ENCODE data around the gene BARX2.

Gene BARX2

DNA sequence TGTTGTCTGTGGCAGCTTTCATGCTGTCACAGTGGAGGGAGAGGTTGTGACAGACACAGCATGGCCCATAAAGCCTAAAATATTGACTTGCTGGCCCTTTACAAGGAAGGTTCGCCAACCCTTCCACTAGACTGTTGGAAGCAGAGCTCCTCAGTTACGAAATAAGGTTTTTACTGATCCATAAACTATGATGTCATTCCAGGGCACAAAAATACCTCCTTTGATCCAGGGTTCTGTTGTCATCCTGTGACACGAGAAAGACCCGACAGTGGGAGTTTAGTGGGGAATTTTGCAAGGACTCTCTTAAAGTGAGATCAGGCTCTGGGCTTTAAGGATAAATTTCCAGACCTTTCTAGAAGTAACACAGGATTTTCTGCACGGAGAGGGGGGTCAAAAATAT lies 15.7 kb downstream of the BARX2 start:
- Histone ChIP-seq H3K4me3 (ENCODE audit: insufficient read depth, low read length, poor library complexity, severe bottlenecking) (no peak overlapping the region), H3K27ac (ENCODE audit: low read depth, low read length) (no peak overlapping the region), H3K79me2 (ENCODE audit: insufficient read depth, low read length) (no peaks in the 10 kb centered on the region), H3K9me2 (replicated peaks; ENCODE audit: insufficient read depth, low read length) (no peaks in the 10 kb centered on the region), H2AFZ (ENCODE audit: low read depth, low read length, severe bottlenecking) (no peak overlapping the region), H3K36me3 (ENCODE audit: low read length) (no peaks in the 10 kb centered on the region), H3F3A (ENCODE audit: insufficient read depth) (no peaks in the 10 kb centered on the region), H3K4me2 (ENCODE audit: low read depth, low read length, poor library complexity, severe bottlenecking) (no peak overlapping the region), H3K9ac (ENCODE audit: low read length) (no peak overlapping the region), H3K27me3 (ENCODE audit: low read length) (no peaks in the 10 kb centered on the region), H4K20me1 (ENCODE audit: low read depth, low read length) (no peaks in the 10 kb centered on the region), H3K9me3 (ENCODE audit: insufficient read depth, low read length) (no peaks in the 10 kb centered on the region)
- no peak for TF ChIP-seq EZH2phosphoT487 (conservative IDR thresholded peaks at IDR 0.05; ENCODE audit: low read length)
- TF ChIP-seq, protein P1, sequence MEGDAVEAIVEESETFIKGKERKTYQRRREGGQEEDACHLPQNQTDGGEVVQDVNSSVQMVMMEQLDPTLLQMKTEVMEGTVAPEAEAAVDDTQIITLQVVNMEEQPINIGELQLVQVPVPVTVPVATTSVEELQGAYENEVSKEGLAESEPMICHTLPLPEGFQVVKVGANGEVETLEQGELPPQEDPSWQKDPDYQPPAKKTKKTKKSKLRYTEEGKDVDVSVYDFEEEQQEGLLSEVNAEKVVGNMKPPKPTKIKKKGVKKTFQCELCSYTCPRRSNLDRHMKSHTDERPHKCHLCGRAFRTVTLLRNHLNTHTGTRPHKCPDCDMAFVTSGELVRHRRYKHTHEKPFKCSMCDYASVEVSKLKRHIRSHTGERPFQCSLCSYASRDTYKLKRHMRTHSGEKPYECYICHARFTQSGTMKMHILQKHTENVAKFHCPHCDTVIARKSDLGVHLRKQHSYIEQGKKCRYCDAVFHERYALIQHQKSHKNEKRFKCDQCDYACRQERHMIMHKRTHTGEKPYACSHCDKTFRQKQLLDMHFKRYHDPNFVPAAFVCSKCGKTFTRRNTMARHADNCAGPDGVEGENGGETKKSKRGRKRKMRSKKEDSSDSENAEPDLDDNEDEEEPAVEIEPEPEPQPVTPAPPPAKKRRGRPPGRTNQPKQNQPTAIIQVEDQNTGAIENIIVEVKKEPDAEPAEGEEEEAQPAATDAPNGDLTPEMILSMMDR (IDR thresholded peaks at IDR 0.05; ENCODE audit: insufficient read depth, low read length, poor library complexity, severe bottlenecking), result no peak

DNA sequence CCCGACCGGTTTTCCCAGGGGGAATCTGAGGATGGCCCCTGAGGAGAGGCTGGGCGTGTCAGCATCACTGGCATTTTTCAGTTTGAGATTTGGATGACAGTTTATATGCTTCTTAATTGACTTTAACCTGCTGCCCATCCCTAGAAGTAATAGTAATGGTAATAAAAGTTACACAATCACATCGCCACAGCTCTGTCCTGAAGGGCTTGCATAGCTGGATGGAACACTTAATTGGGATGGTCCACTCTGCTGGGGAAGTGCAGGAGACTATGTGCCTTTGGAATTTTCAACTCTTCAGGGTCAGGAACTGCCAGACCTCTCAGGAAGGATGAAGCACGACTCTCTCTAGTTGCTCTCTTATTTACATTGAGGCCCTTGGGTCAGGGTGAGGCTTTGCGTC lies 16.2 kb downstream of the BARX2 start:
- no peak overlapping the region for H3K4me3 ChIP-seq (ENCODE audit: insufficient read depth, low read length, poor library complexity, severe bottlenecking)
- no peak overlapping the region for H3K9ac ChIP-seq (ENCODE audit: low read length)
- H3K4me2 ChIP-seq (ENCODE audit: low read depth, low read length, poor library complexity, severe bottlenecking), result no peak overlapping the region
- no peak overlapping the region for H3K27ac ChIP-seq (ENCODE audit: low read depth, low read length)
- H3K9me2 ChIP-seq (replicated peaks; ENCODE audit: insufficient read depth, low read length), result no peaks in the 10 kb centered on the region
- H3K27me3 ChIP-seq (ENCODE audit: low read length), result no peaks in the 10 kb centered on the region
- H4K20me1 ChIP-seq (ENCODE audit: low read depth, low read length), result no peaks in the 10 kb centered on the region
- no peak overlapping the region for H2AFZ ChIP-seq (ENCODE audit: low read depth, low read length, severe bottlenecking)
- H3K9me3 ChIP-seq (ENCODE audit: insufficient read depth, low read length), result no peaks in the 10 kb centered on the region
- TF ChIP-seq EZH2phosphoT487 (conservative IDR thresholded peaks at IDR 0.05; ENCODE audit: low read length), result no peak
- TF ChIP-seq, protein P1 (IDR thresholded peaks at IDR 0.05; ENCODE audit: insufficient read depth, low read length, poor library complexity, severe bottlenecking), result no peak
- H3F3A ChIP-seq (ENCODE audit: insufficient read depth), result no peaks in the 10 kb centered on the region
- H3K36me3 ChIP-seq (ENCODE audit: low read length), result no peaks in the 10 kb centered on the region
- H3K79me2 ChIP-seq (ENCODE audit: insufficient read depth, low read length), result no peaks in the 10 kb centered on the region

DNA sequence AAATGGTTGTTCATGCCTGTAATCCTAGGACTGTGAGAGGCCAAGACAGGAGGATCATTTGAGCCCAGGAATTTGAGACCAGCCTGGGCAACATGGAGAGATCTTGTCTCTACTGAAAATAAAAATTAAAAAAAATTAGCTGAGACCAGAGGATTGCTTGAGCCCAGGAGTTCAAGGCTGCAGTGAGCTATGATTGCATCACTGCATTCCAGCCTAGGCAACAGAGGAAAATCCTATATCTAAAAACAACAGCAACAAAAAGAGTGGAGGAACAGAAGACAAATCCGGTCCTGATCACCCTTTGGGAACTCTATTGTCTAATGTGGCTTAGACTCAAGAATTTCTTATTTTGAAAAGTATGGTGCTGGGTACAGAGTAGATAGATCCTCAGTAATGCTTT lies 17.3 kb downstream of the BARX2 start:
- Histone ChIP-seq H3K79me2 (ENCODE audit: insufficient read depth, low read length) (no peaks in the 10 kb centered on the region), H3K9me2 (replicated peaks; ENCODE audit: insufficient read depth, low read length) (no peaks in the 10 kb centered on the region), H4K20me1 (ENCODE audit: low read depth, low read length) (no peaks in the 10 kb centered on the region), H3K27me3 (ENCODE audit: low read length) (no peaks in the 10 kb centered on the region), H3K4me2 (ENCODE audit: low read depth, low read length, poor library complexity, severe bottlenecking) (no peak overlapping the region), H3F3A (ENCODE audit: insufficient read depth) (no peaks in the 10 kb centered on the region), H3K9me3 (ENCODE audit: insufficient read depth, low read length) (no peaks in the 10 kb centered on the region), H2AFZ (ENCODE audit: low read depth, low read length, severe bottlenecking) (no peak overlapping the region), H3K36me3 (ENCODE audit: low read length) (no peaks in the 10 kb centered on the region), H3K27ac (ENCODE audit: low read depth, low read length) (no peak overlapping the region), H3K4me3 (ENCODE audit: insufficient read depth, low read length, poor library complexity, severe bottlenecking) (no peak overlapping the region), H3K9ac (ENCODE audit: low read length) (no peak overlapping the region)
- no peak for TF ChIP-seq EZH2phosphoT487 (conservative IDR thresholded peaks at IDR 0.05; ENCODE audit: low read length)
- TF ChIP-seq, protein P1 (IDR thresholded peaks at IDR 0.05; ENCODE audit: insufficient read depth, low read length, poor library complexity, severe bottlenecking), result no peak

All from SU-DHL-6 (cell line).